Measurements from ENCODE around the gene ATP5PB. TPM values are rescaled to one million over a fixed set of nuclear protein-coding genes. Genes with fewer than 3 reads are reported as not detected.

The ATP5PB gene
- total RNA-seq, 1 experiment from 2014 or later = 323 TPM

- Histone ChIP-seq H2AFZ (ENCODE audit: low read depth, low read length, poor library complexity, severe bottlenecking) (no peak overlapping the region), H3K36me3 (ENCODE audit: control insufficient read depth in 1 of 2, insufficient read depth in 2 of 2, low read length in 2 of 2) (no peaks in the 10 kb centered on the region), H3K9me2 (ENCODE audit: insufficient read depth) (no peaks in the 10 kb centered on the region), H4K20me1 (ENCODE audit: insufficient read depth) (no peaks in the 10 kb centered on the region), H3K27me3 (ENCODE audit: insufficient read depth, low read length) (no peaks in the 10 kb centered on the region), H3K4me1 (ENCODE audit: control insufficient read depth in 1 of 2, insufficient read depth in 2 of 2, low read length in 2 of 2) (no peaks in the 10 kb centered on the region), H3K4me2 (ENCODE audit: low read length) (no peak overlapping the region), H3K27ac (ENCODE audit: low read depth, low read length) (no peak overlapping the region), H3K9me3 (ENCODE audit: control insufficient read depth in 1 of 2, insufficient read depth in 1 of 2, low read depth in 1 of 2, low read length in 2 of 2) (no peaks in the 10 kb centered on the region), H3K4me3 (replicated peaks in 1 of 2; ENCODE audit: low read depth in 1 of 2, low read length in 2 of 2) (no peak overlapping the region), H3K79me2 (ENCODE audit: insufficient read depth, low read length) (no peaks in the 10 kb centered on the region), H3K9ac (ENCODE audit: low read length) (no peak overlapping the region)
- DNase-seq (ENCODE audit: low read depth, low spot score) (no peak), ATAC-seq (no peak)
- intact Hi-C loops (cut with micrococcal nuclease) = no loop called here
- ChIA-PET RAD21 (ENCODE audit: low non-redundant PET in 1 of 2, low total read pairs in 2 of 2, uncharacterized antibody in 2 of 2, unreplicated experiment in 2 of 2) (no interaction called here), CTCF (no interaction called here), POLR2A (no interaction called here)
- BruUV-seq (replicated peaks) = no TSS peak
- TF ChIP-seq POLR2A (IDR thresholded peaks at IDR 0.05; ENCODE audit: borderline replicate concordance, extremely low read depth, insufficient read depth, insufficient read length) = no peak
- TF ChIP-seq SP1 (IDR thresholded peaks at IDR 0.05; ENCODE audit: low read depth) = no peak
- TF ChIP-seq POLR2AphosphoS5 (IDR thresholded peaks at IDR 0.05; ENCODE audit: low read depth, low read length) = no peak
- no peak for TF ChIP-seq EZH2phosphoT487 (IDR thresholded peaks at IDR 0.05; ENCODE audit: borderline replicate concordance)
Measured at GRCh38 chr1:111471538-111471937, 22.3 kb downstream of the ATP5PB start.

- Histone ChIP-seq H3K79me2 (ENCODE audit: insufficient read depth, low read length) (no peaks in the 10 kb centered on the region), H3K9ac (ENCODE audit: low read length) (no peak overlapping the region), H3K27me3 (ENCODE audit: insufficient read depth, low read length) (no peaks in the 10 kb centered on the region), H2AFZ (ENCODE audit: low read depth, low read length, poor library complexity, severe bottlenecking) (no peak overlapping the region), H3K27ac (ENCODE audit: low read depth, low read length) (no peak overlapping the region), H3K4me1 (ENCODE audit: control insufficient read depth in 1 of 2, insufficient read depth in 2 of 2, low read length in 2 of 2) (no peaks in the 10 kb centered on the region), H3K4me2 (ENCODE audit: low read length) (no peak overlapping the region), H4K20me1 (ENCODE audit: insufficient read depth) (no peaks in the 10 kb centered on the region), H3K9me3 (ENCODE audit: control insufficient read depth in 1 of 2, insufficient read depth in 1 of 2, low read depth in 1 of 2, low read length in 2 of 2) (no peaks in the 10 kb centered on the region), H3K4me3 (replicated peaks in 1 of 2; ENCODE audit: low read depth in 1 of 2, low read length in 2 of 2) (no peak overlapping the region), H3K9me2 (ENCODE audit: insufficient read depth) (no peaks in the 10 kb centered on the region), H3K36me3 (ENCODE audit: control insufficient read depth in 1 of 2, insufficient read depth in 2 of 2, low read length in 2 of 2) (no peaks in the 10 kb centered on the region)
- RAD21 ChIA-PET (ENCODE audit: low non-redundant PET in 1 of 2, low total read pairs in 2 of 2, uncharacterized antibody in 2 of 2, unreplicated experiment in 2 of 2) = no interaction called here
- no peak for ATAC-seq
- no TSS peak for BruUV-seq (replicated peaks)
- POLR2A ChIA-PET = interaction anchor here (0.6 kb wide), 1 partner anchor 9 kb away, joined by 3 read pairs; no protein-coding TSS in a partner anchor
- intact Hi-C loops (cut with micrococcal nuclease) = no loop called here
- no peak for DNase-seq (ENCODE audit: low read depth, low spot score)
- CTCF ChIA-PET = interaction anchor here (1.1 kb wide), 1 partner anchor 273 kb away, joined by 3 read pairs; no protein-coding TSS in a partner anchor
- TF ChIP-seq SRF (IDR thresholded peaks at IDR 0.05; ENCODE audit: low read depth) (no peak), ZNF274 (IDR thresholded peaks at IDR 0.05; ENCODE audit: low read depth, low read length) (no peak), ELF1 (IDR thresholded peaks at IDR 0.05; ENCODE audit: borderline replicate concordance, low read depth) (no peak), JUND (IDR thresholded peaks at IDR 0.05) (no peak), MAX (IDR thresholded peaks at IDR 0.05) (no peak), YY1 (IDR thresholded peaks at IDR 0.05; ENCODE audit: extremely low read depth, insufficient replicate concordance, low read depth, low read length) (no peak), POLR2A (IDR thresholded peaks at IDR 0.05; ENCODE audit: borderline replicate concordance, extremely low read depth, insufficient read depth, insufficient read length) (no peak), SP1 (IDR thresholded peaks at IDR 0.05; ENCODE audit: low read depth) (no peak)
Measured at GRCh38 chr1:111474106-111474505, 24.8 kb downstream of the ATP5PB start.

Measured in HCT116 (cell line).